ENCODE measurements around the gene STEAP1.
A peak's percentile ranks its signal among the peaks of the same experiment; 100 is the strongest.
"Not testable (repeated sequence)": the region's sequence is repeated elsewhere in the genome, so short reads cannot be mapped to it uniquely, and the experiment has no call there.

The STEAP1 gene

DNA sequence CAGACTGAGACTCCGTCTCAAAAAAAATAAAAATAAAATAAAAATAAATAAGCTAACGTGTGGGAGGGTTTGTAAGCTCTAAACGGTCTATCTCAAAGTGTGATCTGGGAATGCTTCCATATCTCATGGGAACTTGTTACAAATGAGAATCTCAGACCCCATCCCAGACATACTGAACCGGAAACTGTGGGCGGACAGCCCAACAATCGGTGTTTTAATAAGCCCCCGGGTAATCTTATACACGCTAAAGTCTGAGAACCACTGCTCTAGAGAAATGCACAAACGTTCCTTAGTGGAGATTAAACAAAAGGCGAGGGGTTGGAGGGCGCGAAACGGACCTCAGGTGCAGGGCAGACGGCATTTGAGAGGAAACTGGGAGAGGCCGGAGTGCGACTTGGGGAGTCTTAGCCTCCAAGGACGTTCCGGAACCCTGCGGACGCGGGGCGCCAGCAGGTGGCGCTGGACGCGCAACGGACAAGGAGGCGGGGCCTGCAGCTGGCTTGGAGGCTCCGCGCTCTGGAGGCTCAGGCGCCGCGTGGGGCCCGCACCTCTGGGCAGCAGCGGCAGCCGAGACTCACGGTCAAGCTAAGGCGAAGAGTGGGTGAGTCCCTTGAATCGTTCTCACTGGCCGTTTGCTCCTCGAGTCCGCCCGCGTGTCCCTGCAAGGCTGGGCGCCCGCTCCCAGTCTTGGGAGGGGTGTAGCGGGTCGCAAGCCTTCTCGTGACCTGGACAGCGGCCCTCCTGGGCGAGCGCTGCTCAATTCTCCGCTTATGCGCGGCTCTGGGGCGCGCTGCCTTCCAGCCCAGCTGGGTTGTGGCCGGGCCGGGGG, at the start of gene STEAP1:
Gene STEAP1 (plus strand): TSS at position 527 of the 829 bp plus-strand sequence. CDS start 5,320 bp downstream, outside the sequence.
- peak; percentile 96 for DNase-seq

- peak; percentile 3 for DNase-seq
These were observed 39.3 kb upstream of the STEAP1 start for GRCh38 chr7:90114972-90115371.

GRCh38 chr7:90118551-90119177, 35.6 kb upstream of the STEAP1 start:
- DNase-seq: peak; percentile 76

- DNase-seq: peak; percentile 84
These were observed 34.9 kb upstream of the STEAP1 start for GRCh38 chr7:90119178-90119971.

GRCh38 chr7:90120205-90120604, 34.1 kb upstream of the STEAP1 start:
- DNase-seq: not testable (repeated sequence)

DNA sequence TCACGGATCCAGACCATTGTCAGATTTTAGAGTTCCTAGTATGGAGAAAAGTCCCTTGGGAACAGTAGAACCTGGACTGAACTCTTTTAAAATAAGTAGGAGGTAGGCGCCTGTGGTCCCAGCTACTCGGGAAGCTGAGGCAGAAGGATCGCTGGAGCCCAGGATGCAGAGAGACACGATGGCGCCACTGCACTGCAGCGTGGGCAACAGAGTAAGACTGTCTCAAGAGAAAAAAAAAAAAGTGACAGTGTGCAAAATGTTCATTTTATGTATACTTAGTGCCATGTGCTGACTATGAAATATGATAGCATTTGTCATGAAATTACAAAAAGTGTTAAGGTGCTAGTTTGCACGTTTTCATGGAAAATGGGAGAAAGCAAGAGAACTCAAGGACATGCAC, 22.5 kb upstream of the STEAP1 start:
- not testable (repeated sequence) for DNase-seq

GRCh38 chr7:90147079-90147960, 6.9 kb upstream of the STEAP1 start:
- DNase-seq: not testable (repeated sequence)

- peak; percentile 33 for DNase-seq
These were observed 4.8 kb upstream of the STEAP1 start for GRCh38 chr7:90149428-90149827.

- DNase-seq: not testable (repeated sequence)
These were observed 2.4 kb upstream of the STEAP1 start for GRCh38 chr7:90151884-90152283.

GRCh38 chr7:90152642-90153253, 1.5 kb upstream of the STEAP1 start:
- peak; percentile 73 for DNase-seq

- DNase-seq: no peak
These were observed 937 bp downstream of the STEAP1 start for GRCh38 chr7:90155206-90155605.

- DNase-seq: not testable (repeated sequence)
These were observed 3.1 kb downstream of the STEAP1 start for GRCh38 chr7:90157331-90157730.

GRCh38 chr7:90157761-90158350, 3.6 kb downstream of the STEAP1 start:
- DNase-seq: not testable (repeated sequence)

DNA sequence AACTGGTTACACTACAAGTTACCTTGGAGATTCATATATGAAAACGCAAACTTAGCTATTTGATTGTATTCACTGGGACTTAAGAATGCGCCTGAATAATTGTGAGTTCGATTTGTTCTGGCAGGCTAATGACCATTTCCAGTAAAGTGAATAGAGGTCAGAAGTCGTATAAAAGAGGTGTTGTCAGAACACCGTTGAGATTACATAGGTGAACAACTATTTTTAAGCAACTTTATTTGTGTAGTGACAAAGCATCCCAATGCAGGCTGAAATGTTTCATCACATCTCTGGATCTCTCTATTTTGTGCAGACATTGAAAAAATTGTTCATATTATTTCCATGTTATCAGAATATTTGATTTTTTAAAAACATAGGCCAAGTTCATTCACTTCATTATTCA, 9.3 kb downstream of the STEAP1 start:
- peak; percentile 46 for DNase-seq

DNA sequence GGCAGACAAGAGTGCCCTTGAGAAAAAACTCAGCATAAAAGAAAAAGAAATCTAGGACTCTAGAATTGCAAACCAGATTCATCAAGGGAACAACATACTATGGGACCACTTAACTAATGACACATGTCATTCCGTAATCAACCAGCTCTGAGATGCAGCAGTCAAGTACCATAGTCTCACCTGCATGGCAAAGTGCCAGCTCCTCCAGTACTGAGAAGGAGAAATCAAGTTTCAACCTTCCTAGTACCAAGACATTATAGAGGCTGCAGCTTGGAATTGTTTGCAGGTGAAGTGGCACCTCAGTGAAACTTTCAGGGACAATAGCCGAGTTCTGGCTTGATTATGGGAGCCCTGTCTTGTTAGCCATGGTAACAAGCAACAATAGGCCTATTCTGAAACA, 11.5 kb downstream of the STEAP1 start:
- no peak for DNase-seq

GRCh38 chr7:90166153-90166552, 11.9 kb downstream of the STEAP1 start:
- no peak for DNase-seq

GRCh38 chr7:90167361-90167760, 13.1 kb downstream of the STEAP1 start:
- no peak for DNase-seq

- DNase-seq: no peak
These were observed 15.6 kb downstream of the STEAP1 start for GRCh38 chr7:90169891-90170290.

DNA sequence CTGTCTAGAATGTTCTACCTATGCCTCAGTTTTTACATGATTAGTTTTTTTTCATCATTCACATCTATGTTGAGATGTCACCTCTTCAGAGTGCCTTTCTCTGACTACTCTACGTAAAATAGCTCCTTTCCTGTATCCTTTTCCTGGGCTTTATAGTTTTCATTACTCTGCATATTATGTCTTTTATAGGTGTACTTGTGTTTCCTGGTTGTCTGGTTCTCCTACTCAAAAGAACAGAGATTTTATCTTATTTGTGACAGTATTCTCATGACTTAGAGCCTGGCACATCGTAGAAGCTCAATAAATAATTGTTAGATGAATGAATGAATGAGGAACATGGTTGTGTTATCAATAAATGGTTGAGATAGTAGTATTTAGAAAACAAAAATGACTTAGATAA, 17.9 kb downstream of the STEAP1 start:
- DNase-seq: no peak

DNA sequence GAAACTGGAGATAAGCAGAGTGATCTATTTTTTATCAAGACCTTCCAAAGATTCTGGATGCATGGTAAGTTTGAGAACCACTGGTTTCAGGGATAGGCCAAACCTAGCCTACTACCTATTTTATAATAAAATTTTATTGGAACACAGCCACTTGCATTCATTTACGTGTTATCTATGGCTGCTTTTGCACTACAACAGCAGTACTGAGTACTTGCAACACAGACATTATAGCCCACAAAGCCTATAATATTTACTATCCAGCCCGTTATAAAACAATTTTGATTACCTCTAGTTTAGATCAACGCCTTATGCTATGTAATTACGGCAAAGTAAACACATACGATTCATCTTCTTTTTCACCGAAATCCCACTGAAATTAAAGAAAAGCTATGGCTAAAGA, 18.4 kb downstream of the STEAP1 start:
- DNase-seq: no peak

DNA sequence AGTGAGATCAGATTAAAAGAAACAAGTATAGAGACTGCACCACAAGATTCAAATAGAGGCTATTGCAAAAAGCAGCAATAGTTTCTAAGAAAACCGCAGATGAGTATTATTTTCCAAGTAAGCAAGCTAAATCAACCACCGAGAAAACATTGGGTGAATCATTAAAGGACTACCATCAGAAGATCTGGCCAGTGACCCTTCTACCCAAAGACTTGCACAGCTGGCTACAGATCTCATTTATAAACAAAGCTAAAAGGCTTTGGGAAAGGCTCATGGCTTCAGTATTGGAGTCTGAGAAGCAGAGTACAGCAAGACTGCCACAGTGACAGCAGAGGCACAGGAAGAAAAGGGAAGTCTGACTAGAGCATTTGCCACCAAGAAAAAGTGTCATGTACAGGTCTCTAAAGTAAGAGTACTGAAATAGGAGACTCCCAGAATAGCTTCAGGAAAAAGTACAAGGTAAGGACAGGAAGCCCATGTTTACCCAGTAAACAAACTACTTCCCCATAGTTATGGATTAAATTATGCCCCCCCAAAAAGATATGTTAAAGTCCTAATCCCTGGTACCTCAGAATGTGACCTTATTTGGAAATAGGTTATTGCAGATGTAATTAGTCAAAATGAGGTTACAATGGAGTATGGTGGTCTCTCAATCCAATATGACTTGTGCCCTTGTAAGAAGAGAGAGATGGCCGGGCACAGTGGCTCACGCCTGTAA, 19.0 kb downstream of the STEAP1 start:
- DNase-seq: no peak

All from eye (tissue), 1 donor.